HG03354 (cell line): ENCODE data around the gene FOXN4.

ENCODE experiments used
- ATAC-seq: cut with Tn5 transposase; IDR thresholded peaks from one replicate; pipeline ENCODE4 v1.9.1; 2021; ENCODE audit warnings: mild to moderate bottlenecking; ENCODE audit not compliant: unreplicated experiment, poor library complexity, severe bottlenecking

FOXN4 gene

GRCh38 chr12:109230193-109230592 lies 78.9 kb downstream of the FOXN4 start:
- no peak for ATAC-seq

- ATAC-seq: no peak
Measured at GRCh38 chr12:109228664-109229063, 80.4 kb downstream of the FOXN4 start.
